NCI-H2081 treated with DMSO at 0.1 percent for 48 hours (cell line): ENCODE results near the gene AK2.
"Not testable (repeated sequence)": the region's sequence is repeated elsewhere in the genome, so short reads cannot be mapped to it uniquely, and the experiment has no call there.

Experiments used
- DNase-seq: peaks from one replicate; lab custom pipeline; 2025; lab: John Stamatoyannopoulos, UW

Gene AK2

DNA sequence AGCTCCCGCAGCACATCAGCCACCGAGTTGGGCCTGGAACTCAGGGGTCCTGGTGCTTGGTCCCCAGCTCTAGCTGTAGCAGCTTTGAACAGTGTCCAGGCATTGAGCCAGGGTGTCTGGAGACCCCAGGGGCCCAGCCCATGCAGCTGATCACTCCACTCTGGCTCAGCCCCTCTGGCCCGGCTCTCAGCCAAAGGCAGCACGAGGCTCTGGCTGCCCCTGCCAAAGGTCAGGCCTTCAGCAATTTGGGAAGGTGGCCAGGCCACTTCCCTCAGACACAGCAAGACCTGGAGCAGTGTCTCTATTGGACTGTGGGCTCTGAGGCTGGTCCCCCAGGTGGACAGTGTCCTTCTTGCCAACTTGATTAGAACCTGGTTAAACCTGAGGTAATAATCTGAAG is 37.7 kb downstream of the AK2 start:
- DNase-seq: no peak

DNA sequence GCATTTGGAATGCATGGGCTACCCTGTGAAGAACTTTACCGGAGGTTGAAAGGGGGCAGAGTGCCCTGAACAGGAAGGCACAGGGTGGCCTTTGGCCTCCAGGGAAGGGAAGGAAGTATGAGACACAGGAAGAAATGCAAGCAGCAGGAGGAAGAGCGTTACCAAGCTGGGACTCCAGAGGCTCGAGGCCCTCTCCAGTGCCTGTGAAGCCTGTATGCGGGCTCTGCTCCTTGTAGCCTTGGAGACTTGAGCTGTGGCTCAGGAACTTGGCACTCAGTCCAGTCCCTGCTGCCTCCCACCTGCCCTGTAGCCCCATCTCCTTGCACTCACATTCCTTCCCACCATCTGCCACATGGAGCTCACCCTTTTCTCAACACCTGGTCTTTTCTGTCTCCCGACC is 38.6 kb downstream of the AK2 start:
- DNase-seq: no peak

DNA sequence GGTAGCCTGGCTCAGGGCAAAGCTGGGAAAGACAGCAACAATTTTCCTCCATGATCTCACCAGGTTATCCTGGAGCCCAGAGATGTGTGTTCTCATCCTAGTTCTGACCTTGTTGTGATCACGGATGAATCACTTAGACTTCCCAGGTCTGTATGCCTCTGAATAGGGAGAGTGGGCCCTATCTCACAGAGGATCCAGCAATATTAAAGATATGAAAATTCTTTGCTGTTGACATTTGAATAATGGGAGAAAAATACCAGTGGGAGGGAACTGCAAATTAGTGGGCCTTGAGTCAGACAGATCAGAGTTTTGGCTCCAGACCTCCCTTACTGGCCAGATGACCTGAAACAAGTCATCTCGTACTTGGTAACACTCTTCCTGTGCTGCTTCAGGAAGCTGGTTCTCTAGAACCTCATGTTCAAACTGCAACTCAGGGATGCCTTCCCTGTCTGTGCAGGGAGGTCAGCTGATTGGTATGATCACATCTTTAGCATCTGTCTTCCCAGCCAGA is 39.2 kb downstream of the AK2 start:
- DNase-seq: no peak

DNA sequence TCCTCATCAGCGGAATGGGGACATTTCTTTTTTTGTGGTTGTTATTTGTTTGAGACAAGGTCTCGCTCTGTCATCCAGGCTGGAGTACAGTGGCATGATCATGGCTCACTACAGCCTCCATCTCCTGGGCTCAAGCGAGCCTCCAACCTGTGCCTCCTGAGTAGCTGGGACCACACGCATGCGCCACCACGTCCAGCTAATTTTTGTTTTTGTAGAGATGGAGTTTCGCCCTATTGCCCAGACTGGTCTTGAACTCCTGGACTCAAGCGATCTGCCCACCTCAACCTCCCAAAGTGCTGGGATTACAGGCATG is 43.4 kb downstream of the AK2 start:
- not testable (repeated sequence) for DNase-seq

DNA sequence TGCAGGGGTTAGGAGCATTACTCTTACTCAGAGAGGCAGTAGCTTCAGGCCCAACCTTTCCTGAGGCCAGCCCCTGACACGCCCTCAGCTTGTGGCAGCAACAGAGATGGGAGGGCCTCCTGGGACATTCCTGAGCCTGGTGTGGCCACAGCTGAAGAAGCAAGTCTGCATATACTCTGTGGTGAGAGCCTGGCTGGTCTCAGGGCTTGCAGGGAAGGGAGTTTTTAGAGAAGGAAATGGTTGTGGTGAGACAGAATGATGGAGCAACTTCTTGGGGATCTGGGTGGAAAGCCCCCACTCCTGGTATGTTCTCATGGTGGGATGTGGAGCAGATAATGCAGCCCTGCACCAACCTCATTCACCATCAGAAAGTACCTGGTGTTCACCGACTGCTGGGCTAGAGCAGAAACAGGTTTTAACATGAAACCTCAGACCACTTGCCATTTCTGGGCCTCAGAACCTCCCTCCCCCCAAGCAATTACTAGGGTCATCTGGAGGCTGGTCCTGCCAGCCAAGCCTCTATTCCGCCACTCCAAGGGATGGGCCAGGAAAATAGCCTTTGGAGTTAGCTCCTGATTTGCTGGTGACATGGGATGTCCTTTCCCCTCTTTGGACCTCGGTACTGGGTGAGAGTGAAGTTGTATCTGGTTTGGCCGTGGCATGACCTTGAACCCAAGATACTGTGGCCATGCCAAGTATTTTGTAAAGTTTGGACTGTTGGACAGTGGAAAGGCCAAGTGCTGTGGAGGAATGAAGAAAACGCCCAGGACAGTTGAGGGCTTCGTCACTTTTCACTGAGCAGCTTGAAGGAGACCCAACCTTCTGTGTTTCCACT is 44.0 kb downstream of the AK2 start:
- DNase-seq: no peak

DNA sequence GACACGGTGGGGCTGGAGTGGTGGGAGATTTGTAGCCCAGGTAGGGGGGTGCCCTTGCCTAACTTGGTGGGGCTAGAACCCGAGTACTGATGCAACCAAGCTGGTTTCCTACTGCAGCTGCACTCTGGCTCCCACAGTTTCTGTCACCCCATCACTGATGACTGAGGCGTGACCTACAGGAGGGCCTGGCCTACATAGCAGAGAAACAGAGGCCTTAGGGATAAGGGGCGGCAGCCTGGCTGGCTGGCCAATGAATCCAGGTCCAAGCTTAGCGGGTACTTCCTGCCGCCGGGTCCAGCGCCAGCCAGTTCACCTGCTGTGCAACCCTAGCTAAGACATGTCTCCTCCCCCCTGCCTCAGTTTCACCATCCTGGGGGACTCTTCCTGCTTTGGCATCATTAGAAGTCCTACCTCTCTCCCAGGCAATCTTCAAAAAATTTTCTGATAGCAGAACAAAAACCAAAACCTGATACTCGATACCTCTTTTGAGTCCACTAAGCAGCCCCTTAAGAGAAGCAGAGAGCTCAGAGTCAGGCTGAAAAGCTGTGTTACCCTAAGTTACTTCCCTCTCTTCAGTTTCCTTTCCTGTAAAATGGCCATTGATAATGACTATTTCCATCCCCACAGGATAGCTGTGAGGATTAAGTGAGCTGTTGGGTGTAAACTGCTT is 44.7 kb downstream of the AK2 start:
- no peak for DNase-seq

DNA sequence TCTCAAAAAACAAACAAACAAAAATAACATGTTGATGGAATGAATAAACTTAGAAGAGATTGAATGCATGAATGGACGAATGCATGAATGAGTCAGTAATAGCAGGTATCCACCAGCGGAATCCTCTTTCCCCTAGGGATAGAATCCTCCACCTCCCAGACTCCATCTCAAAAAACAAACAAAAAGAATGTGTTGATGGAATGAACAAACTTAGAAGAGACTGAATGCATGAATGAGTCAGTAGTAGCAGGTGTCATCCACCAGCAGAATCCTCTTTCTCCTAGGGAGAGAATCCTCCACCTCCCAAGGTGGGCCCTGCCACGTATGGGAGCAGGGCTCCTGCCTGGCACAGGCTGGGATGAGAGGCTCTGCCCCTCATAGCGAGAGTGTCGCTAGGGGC is 45.3 kb downstream of the AK2 start:
- DNase-seq: no peak

DNA sequence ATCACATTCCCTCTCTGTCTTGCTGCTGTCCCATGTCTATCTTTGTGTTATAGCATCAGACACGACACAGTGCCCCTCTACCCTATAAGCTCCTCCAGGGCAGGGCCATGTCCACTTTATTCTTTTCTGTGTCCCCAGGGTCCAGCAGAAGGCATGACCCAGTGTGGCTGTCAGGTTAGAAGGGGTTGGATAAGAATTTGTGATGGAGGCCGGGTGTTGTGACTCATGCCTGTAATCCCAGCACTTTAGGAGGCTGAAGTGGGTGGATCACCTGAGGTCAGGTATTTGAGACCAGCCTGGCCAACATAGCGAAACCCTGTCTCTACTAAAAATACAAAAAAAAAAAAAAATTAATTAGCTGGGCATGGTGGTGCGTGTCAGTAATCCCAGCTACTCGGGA is 45.8 kb downstream of the AK2 start:
- DNase-seq: no peak

DNA sequence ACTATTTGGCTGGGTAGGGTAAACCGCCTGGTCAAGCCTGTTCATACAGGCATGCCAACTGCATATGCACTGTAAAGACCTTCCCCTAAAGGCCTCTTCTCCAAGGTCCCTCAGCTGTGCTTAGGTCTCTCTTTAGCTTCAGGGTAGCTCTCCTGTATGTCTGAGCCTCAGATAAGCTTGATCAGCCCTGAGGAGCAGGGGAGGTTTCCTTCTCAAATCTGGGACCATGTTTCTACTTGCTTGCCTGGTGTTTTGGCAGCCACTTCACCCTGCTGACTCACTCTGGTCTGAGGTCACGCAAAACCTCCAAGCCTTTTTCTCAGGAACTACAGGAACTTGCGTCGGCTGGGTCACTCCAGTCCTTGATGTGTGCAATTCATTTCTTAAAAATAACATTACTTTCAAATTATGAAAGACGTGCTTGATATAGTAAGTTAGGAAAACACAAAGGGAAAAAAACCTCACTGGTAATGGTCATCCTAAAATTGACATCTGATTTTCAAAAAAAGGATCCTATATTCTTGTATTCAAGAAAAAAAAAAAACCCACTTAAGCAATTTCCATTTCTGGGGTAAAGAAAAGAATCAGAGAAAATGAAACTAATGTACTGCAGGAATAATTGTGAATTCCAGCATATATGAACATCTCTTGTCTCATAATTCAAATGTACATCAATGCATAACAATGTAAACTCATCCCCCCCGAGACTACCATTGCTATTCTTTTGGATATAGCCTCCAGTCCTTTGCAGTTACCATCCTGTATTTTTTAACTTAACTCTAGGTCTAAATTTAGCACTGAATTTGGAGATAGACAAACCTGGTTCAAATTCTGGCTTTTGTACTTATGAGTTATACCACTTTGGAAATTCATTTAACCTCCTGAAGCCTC is 47.3 kb downstream of the AK2 start:
- DNase-seq: no peak

DNA sequence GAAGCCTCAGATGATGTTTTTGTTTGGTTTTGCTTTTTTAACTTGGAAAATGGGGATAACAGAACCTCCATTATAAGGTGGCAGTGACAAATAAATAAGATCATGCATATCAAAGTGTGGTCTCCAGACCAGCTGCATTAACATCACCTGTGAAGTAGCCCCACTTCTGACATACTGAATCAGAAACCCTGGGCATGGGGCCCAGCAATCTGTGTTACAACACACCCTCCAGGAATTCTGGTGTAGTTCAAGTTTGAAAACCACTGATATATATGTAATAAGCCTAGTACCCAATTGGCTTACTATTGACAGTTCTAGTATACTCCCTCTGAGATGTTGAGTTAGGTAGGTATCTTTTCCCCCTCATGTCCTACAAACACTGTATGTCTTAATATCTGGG is 48.0 kb downstream of the AK2 start:
- DNase-seq: no peak

DNA sequence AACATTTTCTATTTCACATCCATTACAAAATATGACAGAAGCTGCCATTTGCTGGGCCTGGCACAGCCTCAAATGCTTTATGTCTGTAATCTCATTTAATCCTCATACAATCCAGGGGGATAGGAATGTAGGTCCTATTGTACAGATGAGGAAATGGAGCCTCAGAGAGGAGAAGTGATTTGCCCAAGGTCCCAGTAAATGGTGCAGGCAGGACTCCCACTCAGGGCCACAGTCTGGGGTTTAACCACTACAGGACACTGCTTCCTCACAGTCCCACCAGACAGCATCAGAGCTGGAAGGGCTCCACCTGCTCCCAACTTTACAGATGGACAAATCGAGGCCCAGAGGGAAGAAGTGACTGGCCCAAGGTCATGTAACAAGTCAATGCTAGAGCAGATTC is 51.5 kb downstream of the AK2 start:
- no peak for DNase-seq

DNA sequence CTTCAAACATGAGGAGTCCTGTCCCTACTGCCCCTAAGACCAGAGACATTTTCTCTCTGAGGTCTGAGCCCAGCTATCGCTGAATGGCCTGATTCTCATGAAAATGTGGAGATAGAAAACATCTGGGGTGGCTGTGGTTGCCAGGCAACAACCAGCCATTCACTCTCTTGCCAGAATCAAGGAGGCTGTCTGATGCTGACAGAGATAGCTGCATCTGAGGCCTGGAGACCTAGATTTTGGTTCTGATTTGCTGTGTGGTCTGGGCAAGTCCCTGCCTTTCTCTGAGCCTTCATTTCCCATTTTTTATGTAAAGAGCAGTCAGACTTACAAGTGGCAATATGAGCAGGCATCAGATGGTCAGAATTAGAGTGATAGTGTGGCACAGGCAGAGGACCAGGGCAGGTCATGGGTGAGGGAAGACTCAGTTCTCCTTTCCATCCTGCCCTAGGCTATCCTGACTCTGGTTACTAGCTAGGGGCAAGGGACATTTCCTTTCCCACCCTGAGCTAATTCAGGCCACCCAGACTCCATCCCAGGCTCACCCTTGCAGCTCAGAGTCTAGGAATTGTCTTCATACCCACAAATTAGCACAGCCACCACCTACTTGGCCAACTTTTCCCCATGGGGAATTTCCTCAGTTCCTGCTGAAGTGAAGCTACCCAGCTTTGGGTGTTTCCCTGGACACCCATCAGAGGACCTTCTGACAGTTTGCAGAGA is 52.1 kb downstream of the AK2 start:
- DNase-seq: no peak

DNA sequence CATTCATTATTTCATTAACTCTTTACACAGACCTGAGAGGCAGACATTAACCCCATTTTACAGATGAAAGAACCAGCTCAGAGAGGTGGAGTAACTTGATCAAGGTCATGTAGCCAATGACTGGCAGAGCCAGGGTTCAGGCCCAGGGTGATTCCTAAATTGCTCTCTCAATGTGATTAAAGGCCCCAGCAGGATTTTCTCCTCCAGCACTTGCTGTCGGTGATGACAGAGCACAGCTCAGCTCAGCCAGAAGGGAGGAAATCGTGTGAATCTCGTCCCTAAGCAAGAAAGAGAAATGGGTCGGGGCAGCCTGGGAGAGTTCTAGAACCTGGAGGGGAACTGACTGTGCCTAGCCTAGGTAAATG is 52.6 kb downstream of the AK2 start:
- DNase-seq: no peak

DNA sequence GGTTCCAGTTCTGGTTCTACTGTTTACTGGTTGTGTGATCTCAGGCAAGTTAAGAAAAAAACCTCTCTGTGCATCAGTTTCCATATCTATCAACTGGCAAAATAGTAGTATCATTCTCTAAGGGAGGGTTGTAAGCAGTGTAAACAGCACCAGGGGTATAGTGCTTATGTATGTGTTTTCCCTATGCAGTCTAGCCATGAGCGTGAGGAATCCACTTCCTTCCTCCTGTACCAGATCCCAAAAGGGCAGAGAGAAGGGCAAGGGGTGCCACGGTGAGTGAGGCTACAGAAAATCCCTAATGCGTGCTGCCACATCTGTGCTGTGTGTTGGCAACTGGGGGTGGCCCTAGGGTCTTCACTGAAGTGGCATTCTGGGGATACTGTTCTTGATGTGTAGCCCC is 53.7 kb downstream of the AK2 start:
- DNase-seq: no peak

DNA sequence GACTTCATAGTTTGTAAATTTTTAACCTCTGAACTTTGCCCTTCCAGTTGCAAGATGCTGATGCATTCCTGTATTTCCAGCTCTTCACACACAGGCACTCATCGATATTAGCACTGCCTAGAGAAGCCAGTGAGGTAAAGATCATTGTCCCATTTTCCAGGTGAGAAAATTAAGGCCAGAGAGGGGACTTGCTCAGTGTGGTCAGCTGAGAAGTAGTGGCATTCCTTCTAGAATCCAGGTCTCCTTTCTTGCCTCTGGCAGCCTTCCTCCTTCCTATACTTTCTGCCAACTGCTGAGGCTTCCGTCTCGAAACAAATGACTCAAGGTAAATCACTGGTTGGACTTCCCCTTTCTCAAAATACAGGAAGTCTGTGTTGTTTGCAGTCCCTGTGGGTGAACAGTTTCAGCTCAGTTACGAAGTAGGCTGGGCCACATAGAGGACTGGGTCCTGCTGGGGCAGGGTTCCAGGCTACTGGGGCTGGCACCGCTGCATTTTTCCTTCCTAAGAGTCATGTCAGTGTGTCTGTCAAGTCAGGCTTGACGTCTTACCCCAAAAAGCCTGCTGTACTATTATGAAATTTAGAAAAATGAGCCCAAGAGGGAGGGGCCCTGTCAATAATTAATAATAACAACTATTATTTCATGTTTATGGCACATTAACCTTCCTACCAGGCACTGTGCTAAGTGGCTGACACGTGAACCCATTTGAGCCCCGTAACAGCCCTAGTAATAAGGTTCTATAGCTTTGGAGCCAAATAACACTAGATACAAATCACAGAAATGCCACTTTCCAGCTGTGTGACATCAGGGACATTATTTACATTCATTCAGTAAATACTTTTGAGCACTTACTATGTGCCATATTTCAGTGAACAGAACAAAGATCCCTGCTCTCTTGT is 55.4 kb downstream of the AK2 start:
- peak; percentile 8 for DNase-seq

DNA sequence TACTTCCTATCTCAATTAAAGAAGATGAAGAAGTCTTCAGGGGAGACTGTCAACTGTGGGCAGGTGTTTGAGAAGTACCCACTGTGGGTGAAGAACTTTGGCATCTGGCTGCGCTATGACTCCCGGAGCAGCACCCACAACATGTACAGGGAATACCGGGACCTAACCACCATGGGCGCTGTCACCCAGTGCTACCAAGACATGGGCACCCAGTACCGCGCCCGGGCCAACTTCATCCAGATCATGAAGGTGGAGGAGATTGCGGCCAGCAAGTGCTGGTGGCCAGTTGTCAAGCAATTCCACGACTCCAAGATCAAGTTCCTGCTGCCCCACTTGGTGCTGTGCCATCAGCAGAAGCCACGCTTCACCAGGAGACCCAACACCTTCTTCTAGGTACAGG is 56.6 kb downstream of the AK2 start:
- DNase-seq: no peak

DNA sequence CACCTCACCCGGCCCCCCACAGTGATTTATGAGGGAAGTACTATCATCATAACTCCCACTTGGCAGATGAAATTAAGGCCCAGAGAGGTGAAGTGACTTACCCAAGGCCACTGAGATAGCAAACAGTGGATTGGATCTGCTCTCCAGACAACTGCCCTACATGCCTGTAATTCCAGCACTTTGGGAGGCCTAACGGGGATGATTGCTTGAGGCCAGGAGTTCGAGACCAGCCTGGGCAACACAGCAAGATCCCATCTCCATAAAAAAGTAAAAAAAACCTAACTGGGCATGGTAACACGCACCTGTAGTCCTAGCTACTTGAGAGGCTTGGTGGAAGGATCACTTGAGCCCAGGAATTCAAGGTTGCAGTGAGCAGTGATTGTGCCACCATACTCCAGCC is 57.8 kb downstream of the AK2 start:
- DNase-seq: no peak

DNA sequence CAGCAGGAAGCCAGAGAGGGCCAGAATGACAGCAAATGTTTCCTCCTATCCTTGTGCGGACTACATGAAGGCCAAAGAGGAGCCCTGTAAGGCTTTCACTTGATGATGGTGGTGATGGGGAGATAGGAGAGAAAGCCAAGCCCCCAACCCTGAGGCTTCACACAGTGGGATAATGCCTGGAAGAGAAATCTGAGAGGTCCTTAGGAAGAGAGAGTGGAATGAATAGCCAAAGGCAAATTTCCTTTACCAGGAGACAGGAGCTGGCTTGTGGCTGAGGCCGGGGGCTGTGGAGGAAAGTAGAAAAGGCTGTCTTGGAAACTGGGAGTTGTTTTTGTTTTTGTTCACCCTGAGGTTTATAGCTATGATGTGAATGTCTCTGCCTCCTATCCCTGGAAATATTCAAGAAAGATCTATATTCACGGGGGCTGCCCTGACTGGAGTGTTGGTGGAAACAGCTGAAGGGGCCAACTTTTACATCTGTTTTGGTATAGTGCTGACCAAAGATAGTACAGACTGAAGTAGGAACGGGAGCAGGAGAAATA is 59.1 kb downstream of the AK2 start:
- DNase-seq: no peak

DNA sequence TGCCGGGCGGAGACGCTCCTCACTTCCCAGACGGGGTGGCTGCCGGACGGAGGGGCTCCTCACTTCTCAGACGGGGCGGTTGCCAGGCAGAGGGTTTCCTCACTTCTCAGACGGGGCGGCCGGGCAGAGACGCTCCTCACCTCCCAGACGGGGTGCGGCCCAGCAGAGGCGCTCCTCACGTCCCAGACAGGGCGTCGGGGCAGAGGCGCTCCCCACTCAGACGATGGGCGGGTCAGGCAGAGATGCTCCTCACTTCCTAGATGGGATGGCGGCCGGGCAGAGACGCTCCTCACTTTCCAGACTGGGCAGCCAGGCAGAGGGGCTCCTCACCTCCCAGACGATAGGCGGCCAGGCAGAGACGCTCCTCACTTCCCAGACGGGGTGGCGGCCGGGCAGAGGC is 61.6 kb downstream of the AK2 start:
- DNase-seq: not testable (repeated sequence)

DNA sequence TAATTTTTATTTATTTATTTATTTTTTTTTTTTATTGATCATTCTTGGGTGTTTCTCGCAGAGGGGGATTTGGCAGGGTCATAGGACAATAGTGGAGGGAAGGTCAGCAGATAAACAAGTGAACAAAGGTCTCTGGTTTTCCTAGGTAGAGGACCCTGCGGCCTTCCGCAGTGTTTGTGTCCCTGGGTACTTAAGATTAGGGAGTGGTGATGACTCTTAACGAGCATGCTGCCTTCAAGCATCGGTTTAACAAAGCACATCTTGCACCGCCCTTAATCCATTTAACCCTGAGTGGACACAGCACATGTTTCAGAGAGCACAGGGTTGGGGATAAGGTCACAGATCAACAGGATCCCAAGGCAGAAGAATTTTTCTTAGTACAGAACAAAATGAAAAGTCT is 63.2 kb downstream of the AK2 start:
- not testable (repeated sequence) for DNase-seq
